ENCODE measurements around the gene LRRC71.
"Not testable (repeated sequence)": the region's sequence is repeated elsewhere in the genome, so short reads cannot be mapped to it uniquely, and the experiment has no call there.

LRRC71 gene

GRCh38 chr1:156905651-156906050 lies 14.8 kb upstream of the LRRC71 start:
- DNase-seq = no peak

DNA sequence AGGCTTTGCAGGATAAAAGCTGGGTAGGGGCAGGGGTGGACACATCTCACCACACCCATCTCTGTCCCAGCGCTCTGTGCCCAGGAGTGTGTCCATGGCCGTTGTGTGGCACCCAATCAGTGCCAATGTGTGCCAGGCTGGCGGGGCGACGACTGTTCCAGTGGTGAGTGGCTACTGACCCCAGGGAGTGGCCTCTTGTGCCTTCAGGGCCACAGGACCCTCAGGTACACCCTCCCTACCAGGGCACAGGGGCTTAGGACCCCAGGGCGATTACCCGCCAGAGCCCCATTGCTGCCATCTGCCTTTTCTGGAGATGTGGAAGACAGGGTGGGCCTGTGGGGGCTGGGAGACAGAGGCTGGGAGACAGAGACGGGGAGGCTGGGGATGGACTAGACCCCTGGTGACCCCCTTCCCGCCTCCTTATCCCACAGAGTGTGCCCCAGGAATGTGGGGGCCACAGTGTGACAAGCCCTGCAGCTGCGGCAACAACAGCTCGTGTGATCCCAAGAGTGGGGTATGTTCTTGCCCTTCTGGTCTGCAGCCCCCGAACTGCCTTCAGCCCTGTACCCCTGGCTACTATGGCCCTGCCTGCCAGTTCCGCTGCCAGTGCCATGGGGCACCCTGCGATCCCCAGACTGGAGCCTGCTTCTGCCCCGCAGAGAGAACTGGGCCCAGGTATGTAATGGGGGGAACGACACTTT lies 14.1 kb upstream of the LRRC71 start:
- no peak for DNase-seq

GRCh38 chr1:156908541-156908940 lies 11.9 kb upstream of the LRRC71 start:
- no peak for DNase-seq

- DNase-seq = no peak
Measured at GRCh38 chr1:156908955-156909354, 11.5 kb upstream of the LRRC71 start.

DNA sequence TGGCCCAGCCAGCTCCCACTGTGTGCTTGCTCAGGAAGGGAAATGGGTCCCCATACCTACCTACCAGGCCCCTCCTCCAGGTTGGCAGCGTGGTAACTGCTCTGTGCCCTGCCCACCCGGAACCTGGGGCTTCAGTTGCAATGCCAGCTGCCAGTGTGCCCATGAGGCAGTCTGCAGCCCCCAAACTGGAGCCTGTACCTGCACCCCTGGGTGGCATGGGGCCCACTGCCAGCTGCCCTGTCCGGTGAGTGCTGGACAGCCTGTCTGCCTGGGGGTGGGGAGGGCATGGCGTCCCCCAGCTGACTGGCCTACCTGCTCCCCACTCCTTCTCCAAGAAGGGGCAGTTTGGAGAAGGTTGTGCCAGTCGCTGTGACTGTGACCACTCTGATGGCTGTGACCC lies 10.8 kb upstream of the LRRC71 start:
- no peak for DNase-seq

- DNase-seq = peak; percentile 65
Measured at GRCh38 chr1:156910309-156910782, 10.1 kb upstream of the LRRC71 start.

DNA sequence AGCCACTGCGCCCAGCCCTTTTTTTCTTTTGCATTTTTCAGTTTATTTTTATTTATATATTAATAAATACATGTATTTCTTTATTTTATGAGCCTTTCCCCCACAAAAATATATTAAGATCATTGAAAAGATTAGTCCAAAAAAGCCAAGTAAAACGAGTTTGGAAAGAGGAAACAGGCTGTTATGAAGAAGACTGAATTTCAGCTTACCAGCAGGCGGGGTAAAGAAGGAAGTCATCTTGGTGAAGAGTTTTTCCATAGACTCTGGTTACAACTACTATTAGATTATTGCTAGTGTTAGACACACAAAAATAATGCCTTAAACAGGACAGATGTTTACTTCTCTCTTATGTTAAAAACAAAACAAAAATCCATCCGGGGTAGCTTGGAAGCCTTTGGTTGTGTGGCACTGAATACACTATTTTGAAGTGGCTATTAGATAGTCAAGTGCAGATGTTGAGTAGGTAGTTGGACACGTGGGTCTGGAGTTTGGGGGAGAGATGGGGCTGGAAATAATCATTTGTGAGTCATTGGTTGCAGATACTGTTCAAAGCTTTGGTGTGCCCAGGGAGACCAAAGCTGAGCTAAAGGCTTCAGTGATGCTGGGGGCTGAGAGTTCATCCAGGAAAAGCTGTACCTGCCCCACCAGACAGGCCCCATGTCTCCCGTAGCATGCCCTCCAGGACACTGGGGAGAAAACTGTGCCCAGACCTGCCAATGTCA lies 8.7 kb upstream of the LRRC71 start:
- no peak for DNase-seq

DNA sequence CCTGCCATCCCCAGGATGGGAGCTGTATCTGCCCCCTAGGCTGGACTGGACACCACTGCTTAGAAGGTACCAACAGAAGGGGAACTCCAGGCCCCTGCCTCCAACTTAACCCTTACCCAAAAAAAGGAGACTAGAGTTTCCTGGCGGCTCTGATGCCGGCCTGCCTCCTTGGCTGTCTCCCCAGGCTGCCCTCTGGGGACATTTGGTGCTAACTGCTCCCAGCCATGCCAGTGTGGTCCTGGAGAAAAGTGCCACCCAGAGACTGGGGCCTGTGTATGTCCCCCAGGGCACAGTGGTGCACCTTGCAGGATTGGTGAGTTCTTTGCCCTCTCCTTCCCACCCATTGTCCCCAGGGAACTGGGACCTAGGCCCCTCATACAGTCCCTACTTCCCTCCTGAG lies 8.1 kb upstream of the LRRC71 start:
- DNase-seq = no peak

DNA sequence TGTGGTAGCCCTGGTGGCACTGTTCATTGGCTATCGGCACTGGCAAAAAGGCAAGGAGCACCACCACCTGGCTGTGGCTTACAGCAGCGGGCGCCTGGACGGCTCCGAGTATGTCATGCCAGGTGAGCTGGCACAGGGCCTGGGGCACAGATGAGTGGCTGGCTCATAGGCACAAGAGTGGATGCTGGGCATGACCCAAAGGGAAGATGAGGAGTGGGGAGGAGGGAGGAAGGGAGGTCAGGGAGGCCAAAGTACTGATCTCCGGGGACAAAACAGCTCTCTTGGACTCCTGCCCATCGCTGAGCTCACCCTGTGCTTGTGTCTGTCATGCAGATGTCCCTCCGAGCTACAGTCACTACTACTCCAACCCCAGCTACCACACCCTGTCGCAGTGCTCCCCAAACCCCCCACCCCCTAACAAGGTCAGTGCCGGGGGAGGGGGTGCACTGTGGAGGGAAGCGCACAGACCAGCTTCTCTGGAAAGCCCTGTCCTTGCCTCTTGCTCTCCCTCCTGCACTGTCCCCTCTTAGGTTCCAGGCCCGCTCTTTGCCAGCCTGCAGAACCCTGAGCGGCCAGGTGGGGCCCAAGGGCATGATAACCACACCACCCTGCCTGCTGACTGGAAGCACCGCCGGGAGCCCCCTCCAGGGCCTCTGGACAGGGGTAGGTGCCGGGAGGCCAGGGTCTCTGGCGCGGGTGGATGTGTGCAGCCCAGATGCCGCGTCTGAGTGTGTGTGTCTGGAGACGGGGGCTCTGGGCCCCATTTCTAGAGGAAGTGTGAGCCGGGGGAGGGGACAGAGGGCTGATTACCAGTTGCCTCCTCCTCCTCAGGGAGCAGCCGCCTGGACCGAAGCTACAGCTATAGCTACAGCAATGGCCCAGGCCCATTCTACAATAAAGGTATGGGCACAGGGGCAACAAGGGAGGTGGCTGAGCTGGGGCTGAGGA lies 7.3 kb upstream of the LRRC71 start:
- DNase-seq = no peak

DNA sequence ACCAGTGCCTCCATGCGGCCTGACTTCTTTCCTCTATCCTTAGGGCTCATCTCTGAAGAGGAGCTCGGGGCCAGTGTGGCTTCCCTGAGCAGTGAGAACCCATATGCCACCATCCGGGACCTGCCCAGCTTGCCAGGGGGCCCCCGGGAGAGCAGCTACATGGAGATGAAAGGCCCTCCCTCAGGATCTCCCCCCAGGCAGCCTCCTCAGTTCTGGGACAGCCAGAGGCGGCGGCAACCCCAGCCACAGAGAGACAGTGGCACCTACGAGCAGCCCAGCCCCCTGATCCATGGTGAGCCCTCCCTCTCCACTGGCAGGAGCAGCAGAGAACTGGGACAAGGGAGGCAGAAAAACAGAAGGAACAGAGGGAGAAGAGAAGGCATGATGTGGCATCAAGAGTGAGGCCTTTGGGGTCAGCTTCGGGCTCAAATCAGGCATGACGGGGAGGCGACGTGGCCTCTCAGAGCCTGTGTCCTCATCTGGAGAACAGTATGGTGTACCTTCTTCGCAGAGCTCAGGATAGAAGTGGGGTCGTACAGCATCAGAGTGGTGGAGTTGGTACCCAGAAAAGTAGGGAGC lies 6.5 kb upstream of the LRRC71 start:
- DNase-seq = no peak

- DNase-seq = no peak
Measured at GRCh38 chr1:156914440-156914856, 6.0 kb upstream of the LRRC71 start.

GRCh38 chr1:156921053-156921529 lies 659 bp downstream of the LRRC71 start:
- no peak for DNase-seq

- no peak for DNase-seq
Measured at GRCh38 chr1:156922986-156923669, 2.7 kb downstream of the LRRC71 start.

GRCh38 chr1:156923670-156924477 lies 3.4 kb downstream of the LRRC71 start:
- no peak for DNase-seq

DNA sequence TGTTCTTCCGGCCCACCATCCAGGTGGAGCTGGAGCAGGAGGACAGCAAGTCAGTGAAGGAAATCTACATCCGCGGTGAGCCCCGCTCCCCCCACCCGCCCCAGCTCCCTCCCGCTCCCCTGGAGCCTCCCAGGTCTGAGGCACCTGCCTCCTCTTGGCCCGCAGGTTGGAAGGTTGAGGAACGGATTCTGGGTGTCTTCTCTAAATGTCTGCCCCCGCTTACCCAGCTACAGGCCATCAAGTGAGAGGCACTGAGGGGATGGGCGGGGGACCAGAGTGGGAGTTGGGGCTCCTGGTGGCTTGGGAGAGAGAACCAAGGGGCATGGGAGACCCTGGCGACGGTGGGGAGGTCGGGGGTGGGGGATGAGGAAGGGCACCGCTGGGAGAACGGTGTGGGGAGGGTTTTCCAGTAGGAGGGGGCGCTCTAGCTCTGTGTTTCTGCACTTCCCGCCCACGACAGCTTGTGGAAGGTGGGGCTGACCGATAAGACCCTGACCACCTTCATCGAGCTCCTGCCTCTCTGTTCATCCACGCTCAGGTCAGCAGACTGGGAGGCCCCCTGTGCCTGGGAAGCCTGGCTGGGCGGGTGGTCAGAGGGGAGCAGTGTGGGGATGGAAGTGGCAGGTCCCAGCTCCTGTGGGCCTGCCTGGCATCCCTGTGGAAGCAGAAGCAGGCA lies 4.2 kb downstream of the LRRC71 start:
- no peak for DNase-seq

DNA sequence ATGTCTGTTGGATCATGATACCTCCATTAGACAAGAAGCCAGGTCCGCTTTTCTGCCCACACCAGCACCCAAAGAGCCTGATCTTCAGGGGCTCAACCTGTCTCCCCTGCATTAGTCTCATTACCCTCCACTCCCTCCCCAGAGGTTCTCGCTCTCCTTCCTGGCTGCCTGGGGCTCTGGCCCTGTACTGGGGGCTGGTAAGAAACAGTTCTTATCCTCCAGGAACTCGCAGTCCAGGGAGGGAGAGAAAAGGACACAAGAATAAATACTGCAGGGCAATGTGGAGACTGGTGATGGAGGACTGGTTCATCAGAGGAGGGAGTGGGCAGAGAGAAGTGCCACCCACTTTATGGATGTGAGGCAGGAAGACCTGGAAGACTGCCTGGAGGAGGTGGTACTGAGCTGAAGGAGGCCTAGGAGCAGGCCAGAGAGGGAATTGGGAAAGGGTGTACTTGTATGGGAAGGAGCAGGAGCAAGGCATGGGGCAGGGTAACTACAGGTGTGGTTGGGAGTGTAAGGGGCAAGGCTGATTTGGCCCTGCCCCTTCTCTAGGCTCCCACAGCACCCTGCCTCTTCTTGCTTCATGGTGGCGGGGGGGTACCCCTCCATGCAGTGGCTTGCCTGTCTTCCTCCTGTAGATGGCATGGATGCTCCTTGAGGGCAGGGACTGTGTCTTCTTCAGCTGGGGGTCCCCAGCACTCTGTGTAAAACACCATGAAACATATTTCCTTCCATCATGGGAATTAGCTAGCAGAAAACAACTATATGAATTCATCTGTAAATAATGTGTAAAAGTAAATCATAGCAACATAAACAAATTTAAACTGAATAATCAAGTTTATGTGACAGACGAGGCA lies 5.0 kb downstream of the LRRC71 start:
- DNase-seq = no peak

DNA sequence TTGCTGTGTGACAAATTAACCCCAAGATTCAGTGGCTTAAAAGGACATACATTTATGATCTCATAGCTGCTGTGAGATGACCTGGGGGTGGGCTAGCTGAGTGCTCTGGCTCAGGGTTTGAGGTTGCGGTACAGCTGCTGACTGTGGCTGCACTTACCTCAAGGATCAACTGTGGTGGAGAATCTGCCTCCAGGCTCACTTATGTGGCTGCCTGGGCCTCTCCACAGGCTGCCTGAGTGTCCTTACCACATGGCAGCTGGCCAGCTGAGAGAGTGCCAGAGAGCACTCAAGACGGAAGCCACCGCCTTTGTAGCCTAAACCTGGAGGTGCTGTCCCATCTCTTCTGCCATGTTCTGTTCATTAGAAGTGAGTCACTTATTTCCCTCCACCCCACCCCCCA lies 5.7 kb downstream of the LRRC71 start:
- no peak for DNase-seq

- not testable (repeated sequence) for DNase-seq
Measured at GRCh38 chr1:156926695-156927094, 6.3 kb downstream of the LRRC71 start.

DNA sequence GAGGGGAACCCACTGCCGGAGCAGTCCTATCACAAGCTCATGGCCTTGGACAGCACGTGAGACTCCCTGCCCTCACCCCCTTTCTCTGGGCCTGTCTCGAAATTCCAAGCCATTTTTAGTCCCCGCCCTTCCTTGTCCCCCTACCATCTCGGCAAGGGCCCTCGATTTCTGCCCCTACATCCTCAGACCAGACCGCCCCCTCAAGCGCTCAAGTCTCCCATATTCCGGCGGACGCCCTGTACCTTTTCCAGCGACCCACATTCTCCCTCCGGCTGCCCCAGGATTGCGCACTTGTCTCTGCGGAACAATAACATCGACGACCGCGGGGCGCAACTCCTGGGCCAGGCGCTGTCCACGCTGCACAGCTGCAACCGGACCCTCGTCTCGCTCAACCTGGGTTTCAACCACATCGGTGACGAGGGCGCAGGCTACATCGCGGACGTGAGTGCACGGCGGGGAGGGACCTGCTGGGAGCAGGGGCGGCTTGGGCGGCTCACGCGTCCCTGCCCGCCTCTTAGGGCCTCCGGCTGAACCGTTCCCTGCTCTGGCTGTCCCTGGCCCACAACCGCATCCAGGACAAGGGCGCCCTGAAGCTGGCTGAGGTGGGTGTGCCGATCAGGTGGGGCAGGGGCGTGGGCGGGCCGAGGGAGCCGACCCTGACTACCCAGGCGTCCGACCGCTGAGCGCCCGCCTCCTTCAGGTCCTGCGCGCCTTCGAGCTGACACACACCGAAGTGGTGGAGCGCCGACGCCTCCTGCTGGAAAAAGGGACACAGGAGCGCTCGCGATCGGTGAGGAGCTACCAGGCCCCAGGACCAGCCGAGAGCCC lies 7.0 kb downstream of the LRRC71 start:
- DNase-seq = peak; percentile 71
